Limb (tissue), 2 donors: ENCODE measurements around the gene CDX1.
"Not testable (repeated sequence)": the region's sequence is repeated elsewhere in the genome, so short reads cannot be mapped to it uniquely, and the experiment has no call there.

ENCODE experiments used
- DNase-seq, 2 donors: peaks; one replicate each; pipeline ENCODE4 v3.0.0-alpha.2; 2016; ENCODE audit errors: extremely low spot score in 2 of 2

CDX1 gene

GRCh38 chr5:150230842-150231241, 64.3 kb downstream of the CDX1 start:
- no peak for DNase-seq

GRCh38 chr5:150233706-150234105, 67.1 kb downstream of the CDX1 start:
- not testable (repeated sequence) for DNase-seq
